ENCODE results near the gene TNXB. TPM values are rescaled to one million over a fixed set of nuclear protein-coding genes. Genes with fewer than 3 reads are reported as not detected.

TNXB gene
- total and polyA plus RNA-seq, 2 of the 4 experiments (the other 2 are of a cell fraction): 0.05 TPM; not detected in 1

GRCh38 chr6:32045811-32046449, 63.2 kb downstream of the TNXB start:
- H4K91ac ChIP-seq (ENCODE audit: insufficient read depth, low read depth, low read length): no peak overlapping the region
- H2BK120ac ChIP-seq (ENCODE audit: low read depth, low read length): no peak overlapping the region
- no peaks in the 10 kb centered on the region for H4K20me1 ChIP-seq (ENCODE audit: insufficient read depth, low read length)
- no peak overlapping the region for H2AK5ac ChIP-seq (ENCODE audit: low read depth, low read length)
- no peak overlapping the region for H3K9ac ChIP-seq (ENCODE audit: low read depth, low read length)
- CTCF ChIA-PET: no interaction called here
- no peak overlapping the region for H3K18ac ChIP-seq (ENCODE audit: low read depth, low read length)
- dilution Hi-C loops (cut with HindIII; ENCODE audit: low sequenced_read_pairs, unreplicated experiment) (no loop called here), intact Hi-C loops (cut with micrococcal nuclease) (loop anchor here (10.0 kb wide), 1 partner anchor 109 kb away; the partner anchor contains the start of genes PPT2 and PRRT1), in situ Hi-C loops (cut with MboI; ENCODE audit: low sequenced_read_pairs) (no loop called here)
- H2BK20ac ChIP-seq (ENCODE audit: low read depth, low read length): no peak overlapping the region
- no peak overlapping the region for H3K14ac ChIP-seq (replicated peaks; ENCODE audit: low read depth, low read length)
- DNase-seq: no peak
- H2AK9ac ChIP-seq (replicated peaks; ENCODE audit: low read depth, low read length, poor library complexity): peak overlapping the region; percentile 67
- peaks cover 16% of the 10 kb centered on the region; the same call in 1 of the 2 replicates for H3K4me1 ChIP-seq (ENCODE audit: control insufficient read depth, insufficient read depth, low read length)
- H3K56ac ChIP-seq (ENCODE audit: extremely low read depth, insufficient read depth, low read length): no peak overlapping the region
- 69% methylated on average over 8 of the region's 22 CpGs; no CpG with 5 or more reads in 1 of the 2 experiments for WGBS, 2 experiments (ENCODE audit: extremely low coverage in 2 of 2, insufficient read length in 1 of 2)
- peak overlapping the region; percentile 14 for H2AFZ ChIP-seq (replicated peaks; ENCODE audit: low read length, poor library complexity)
- no peak overlapping the region for H3K4ac ChIP-seq (ENCODE audit: low read depth, low read length)
- H3K4me3 ChIP-seq (ENCODE audit: insufficient read depth, low read depth, low read length): no peak overlapping the region
- no peaks in the 10 kb centered on the region for H3K79me1 ChIP-seq (ENCODE audit: low read depth in 1 of 2, low read length in 2 of 2)
- POLR2A ChIA-PET (ENCODE audit: unreplicated experiment): no interaction called here
- H2BK15ac ChIP-seq (ENCODE audit: low read depth, low read length): no peak overlapping the region
- no peak overlapping the region for H4K8ac ChIP-seq (ENCODE audit: low read depth in 2 of 2, low read length in 2 of 2)
- ATAC-seq (ENCODE audit: low read depth): no peak
- H3K9me3 ChIP-seq (ENCODE audit: control insufficient read depth, insufficient read depth, low read length): no peaks in the 10 kb centered on the region
- no peak overlapping the region for H4K5ac ChIP-seq (ENCODE audit: low read depth, low read length)
- peaks cover 7% of the 10 kb centered on the region; the same call in 1 of the 2 replicates for H3K9me1 ChIP-seq (ENCODE audit: insufficient read depth, low read length)
- no peak overlapping the region for H2BK5ac ChIP-seq (ENCODE audit: low read depth, low read length, poor library complexity, severe bottlenecking)
- no peak overlapping the region for H3K27ac ChIP-seq (ENCODE audit: insufficient read depth, low read length)
- peaks cover 5% of the 10 kb centered on the region for H3K27me3 ChIP-seq (ENCODE audit: control insufficient read depth, insufficient read depth, low read length)
- H3K4me2 ChIP-seq (ENCODE audit: low read depth, low read length): no peak overlapping the region
- TF ChIP-seq RFX5 (IDR thresholded peaks at IDR 0.05; ENCODE audit: low read depth, low read length) (no peak), NFE2L2 (IDR thresholded peaks at IDR 0.05; ENCODE audit: low read depth, low read length) (no peak), CTCF (conservative IDR thresholded peaks at IDR 0.05; ENCODE audit: low read depth, low read length) (no peak), POLR2A (IDR thresholded peaks at IDR 0.05; ENCODE audit: low read depth, low read length) (no peak), RAD21 (IDR thresholded peaks at IDR 0.05; ENCODE audit: low read length) (no peak), RCOR1 (IDR thresholded peaks at IDR 0.05; ENCODE audit: insufficient replicate concordance, low read length) (no peak), CEBPB (IDR thresholded peaks at IDR 0.05; ENCODE audit: low read depth, low read length) (no peak), CHD1 (IDR thresholded peaks at IDR 0.05; ENCODE audit: low read depth, low read length) (no peak), SMC3 (IDR thresholded peaks at IDR 0.05; ENCODE audit: low read depth, low read length) (no peak), MAFK (IDR thresholded peaks at IDR 0.05; ENCODE audit: low read depth, low read length) (no peak), MXI1 (IDR thresholded peaks at IDR 0.05; ENCODE audit: borderline replicate concordance, low read depth, low read length) (no peak), BHLHE40 (IDR thresholded peaks at IDR 0.05; ENCODE audit: low read depth, low read length) (no peak)
- BruUV-seq (replicated peaks): no TSS peak
- no peaks in the 10 kb centered on the region for H3K36me3 ChIP-seq (ENCODE audit: control insufficient read depth, insufficient read depth, low read length)
- no peak overlapping the region for H3K23ac ChIP-seq (ENCODE audit: low read depth, low read length)
